Gastroesophageal sphincter (tissue), 4 donors: Measurements from ENCODE around the gene LHFPL2. TPM values are rescaled to one million over a fixed set of nuclear protein-coding genes. Genes with fewer than 3 reads are reported as not detected.

Experiments
- ATAC-seq: fragments of 150-250 bp; one replicate; pipeline ENCODE4 v1.9.1; 2016; ENCODE audit warnings: mild to moderate bottlenecking, moderate library complexity
- H3K27ac ChIP-seq, 4 donors: fragments of 200-600 bp; sonication (generic) in 3 of 4; 1 replicate in 3 of 4; 2 replicates in 1 of 4; pipeline ENCODE4 v1.5.1; 2016 to 2019
- H3K27me3 ChIP-seq: fragments of 200-600 bp; sonication (generic); one replicate; pipeline ENCODE4 v1.5.1; 2019
- H3K36me3 ChIP-seq, 2 donors: fragments of 200-600 bp; sonication (generic); one replicate each; pipeline ENCODE4 v1.5.1; 2019; ENCODE audit warnings: control low read depth in 1 of 2
- H3K4me1 ChIP-seq, 3 donors: fragments of 200-600 bp; sonication (generic); 1 replicate in 2 of 3; 2 replicates in 1 of 3; pipeline ENCODE4 v1.5.1; 2016 to 2019; ENCODE audit warnings: control low read depth in 2 of 3
- H3K4me3 ChIP-seq, 2 donors: fragments of 200-600 bp; sonication (generic); one replicate each; pipeline ENCODE4 v1.5.1; 2019; ENCODE audit warnings: mild to moderate bottlenecking in 1 of 2, moderate library complexity in 1 of 2
- H3K9me3 ChIP-seq, 3 donors: fragments of 200-600 bp; sonication (generic); one replicate each; pipeline ENCODE4 v1.5.1; 2017 to 2019; ENCODE audit warnings: control low read depth in 2 of 3
- CTCF ChIP-seq, 4 experiments: fragments of 200-600 bp in 2 of 4; fragments of 450-650 bp in 2 of 4; sonication (generic) in 1 of 4; IDR thresholded peaks; one replicate each; pipeline ENCODE4 v1.5.1; 2017 to 2019; ENCODE audit warnings: antibody characterized with exemption in 4 of 4, mild to moderate bottlenecking in 2 of 4, moderate library complexity in 2 of 4
- EP300 ChIP-seq: sonication (generic); formaldehyde crosslinking; IDR thresholded peaks from one replicate; pipeline ENCODE4 v1.6.1; 2017; ENCODE audit warnings: antibody characterized with exemption, mild to moderate bottlenecking
- POLR2A ChIP-seq, 2 donors: fragments of 450-650 bp; IDR thresholded peaks; one replicate each; pipeline ENCODE4 v1.6.1; 2017; ENCODE audit warnings: antibody characterized with exemption in 2 of 2, mild to moderate bottlenecking in 2 of 2, moderate library complexity in 1 of 2
- POLR2AphosphoS5 ChIP-seq: sonication (generic); formaldehyde crosslinking; IDR thresholded peaks from one replicate; pipeline ENCODE4 v1.6.1; 2017; ENCODE audit warnings: antibody characterized with exemption
- WGBS, 2 donors: methylation state at CpG; one replicate each; pipeline ENCODE4 v1.1.5; 2018; ENCODE audit warnings: low coverage in 1 of 2; 5-methylcytosine and 5-hydroxymethylcytosine counted together
- total RNA-seq, 4 donors: library from RNA; depleted of rRNA; stranded (reverse); fragments of >200 nt; gene quantifications; one replicate each; pipeline ENCODE4 v1.1.0, GENCODE V29; 2016

The LHFPL2 gene
- total RNA-seq, 4 donors from 2014 or later: 14.9 to 44.2 (median 39.3) TPM

DNA sequence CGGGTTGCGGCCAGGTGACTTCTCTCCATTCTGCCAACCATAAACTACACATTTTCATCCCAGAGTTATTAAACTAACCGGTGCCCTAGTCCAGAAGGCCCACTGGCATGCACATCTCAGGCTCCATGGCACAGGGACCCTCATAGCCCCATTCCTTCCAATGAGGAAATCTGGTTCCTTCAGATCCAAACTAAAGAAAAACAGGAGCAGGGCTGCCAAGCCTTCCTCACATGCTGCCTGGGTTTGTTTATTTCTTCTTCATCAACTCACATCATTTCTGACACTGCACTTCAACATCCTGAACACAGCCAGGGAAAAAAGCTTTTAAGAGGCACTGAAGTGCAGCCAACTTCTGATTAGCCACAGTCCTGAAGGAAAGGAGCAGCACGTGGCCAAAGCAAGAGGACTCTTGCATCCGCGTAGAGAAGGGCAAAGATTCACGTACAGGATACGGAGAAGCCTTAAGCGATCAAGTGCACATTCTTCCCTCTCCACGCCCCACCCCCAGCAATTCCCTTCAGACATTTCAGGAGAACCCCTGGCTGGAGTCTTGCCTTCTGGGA is 22.5 kb downstream of the LHFPL2 start:
- peak; percentile 63 for TF ChIP-seq POLR2AphosphoS5
- TF ChIP-seq POLR2A (IDR thresholded peaks at IDR 0.05): no peak
- no peak for TF ChIP-seq CTCF (IDR thresholded peaks at IDR 0.05)
- no peak for TF ChIP-seq EP300
- peak; percentile 40 for ATAC-seq
- H3K4me1 ChIP-seq: peaks cover 4 to 62% (median 39%) of the 10 kb centered on the region in 3 donors
- peaks cover 0 to 15% of the 10 kb centered on the region in 2 donors for H3K36me3 ChIP-seq
- H3K27me3 ChIP-seq: no peaks in the 10 kb centered on the region
- no peaks in the 10 kb centered on the region for H3K9me3 ChIP-seq
- WGBS, 2 donors: 41 to 73% methylated on average over 3 to 5 of the region's 10 CpGs
- H3K27ac ChIP-seq: peak overlapping the region in 3 of 4 donors; percentile 43 to 49 (median 45)
- no peak overlapping the region for H3K4me3 ChIP-seq

- Histone ChIP-seq H3K27me3 (no peaks in the 10 kb centered on the region), H3K4me1 (peaks cover 4 to 62% (median 39%) of the 10 kb centered on the region in 3 donors), H3K27ac (peak overlapping the region in 2 of 4 donors; percentile 30 to 43), H3K4me3 (no peak overlapping the region), H3K36me3 (peaks cover 0 to 12% of the 10 kb centered on the region in 2 donors), H3K9me3 (peaks cover 0 to 6% (median 0%) of the 10 kb centered on the region in 3 donors)
- 100% methylated on average over 1 of the region's 4 CpGs; no CpG with 5 or more reads in 1 of the 2 donors for WGBS, 2 donors
- no peak for ATAC-seq
- no peak for TF ChIP-seq POLR2AphosphoS5
- TF ChIP-seq POLR2A (IDR thresholded peaks at IDR 0.05): no peak
- no peak for TF ChIP-seq EP300
- TF ChIP-seq CTCF (IDR thresholded peaks at IDR 0.05): no peak
These were observed 23.6 kb downstream of the LHFPL2 start for GRCh38 chr5:78624992-78625391.

- H3K4me1 ChIP-seq: peaks cover 4 to 59% (median 39%) of the 10 kb centered on the region in 3 donors
- 20 to 40% methylated on average over 1 of the region's 2 CpGs for WGBS, 2 donors
- peaks cover 0 to 7% of the 10 kb centered on the region in 2 donors for H3K36me3 ChIP-seq
- H3K9me3 ChIP-seq: peaks cover 0 to 6% (median 0%) of the 10 kb centered on the region in 3 donors
- no peak for ATAC-seq
- H3K4me3 ChIP-seq: no peak overlapping the region
- TF ChIP-seq EP300 (no peak), CTCF (IDR thresholded peaks at IDR 0.05) (no peak), POLR2A (IDR thresholded peaks at IDR 0.05) (no peak), POLR2AphosphoS5 (no peak)
- H3K27ac ChIP-seq: peak overlapping the region in 3 of 4 donors; percentile 17 to 31 (median 29)
- H3K27me3 ChIP-seq: no peaks in the 10 kb centered on the region
These were observed 24.5 kb downstream of the LHFPL2 start for GRCh38 chr5:78624011-78624541.

GRCh38 chr5:78622302-78622971 is 26.1 kb downstream of the LHFPL2 start:
- no peaks in the 10 kb centered on the region for H3K27me3 ChIP-seq

More at GRCh38 chr5:78622302-78622971, 26.1 kb downstream of the LHFPL2 start:
- no peak for ATAC-seq
- 78 to 84% methylated on average over 3 of the region's 3 CpGs for WGBS, 2 donors
- peaks cover 0 to 21% of the 10 kb centered on the region in 2 donors for H3K36me3 ChIP-seq
- H3K9me3 ChIP-seq: peaks cover 0 to 6% (median 0%) of the 10 kb centered on the region in 3 donors
- peaks cover 4 to 42% (median 28%) of the 10 kb centered on the region in 3 donors for H3K4me1 ChIP-seq
- TF ChIP-seq POLR2AphosphoS5: no peak
- no peak for TF ChIP-seq CTCF (IDR thresholded peaks at IDR 0.05)
- TF ChIP-seq POLR2A (IDR thresholded peaks at IDR 0.05): no peak
- TF ChIP-seq EP300: no peak
- H3K27ac ChIP-seq: no peak overlapping the region
- no peak overlapping the region for H3K4me3 ChIP-seq
